ENCODE data around the gene ABCF1.

- TF ChIP-seq POLR2A (IDR thresholded peaks at IDR 0.05; ENCODE audit: control extremely low read depth in 1 of 2, low read depth in 2 of 2, low read length in 2 of 2) (no peak), USF2 (IDR thresholded peaks at IDR 0.05; ENCODE audit: low read length) (no peak), BCL11A (IDR thresholded peaks at IDR 0.05; ENCODE audit: low read depth in 2 of 2, low read length in 2 of 2) (no peak), HDAC6 (IDR thresholded peaks at IDR 0.05; ENCODE audit: low read depth, low read length) (no peak), EP300 (IDR thresholded peaks at IDR 0.05; ENCODE audit: borderline replicate concordance in 1 of 2, low read depth in 2 of 2, low read length in 2 of 2) (no peak), GABPA (IDR thresholded peaks at IDR 0.05; ENCODE audit: borderline replicate concordance, insufficient read depth, low read length) (no peak), CTCF (IDR thresholded peaks at IDR 0.05; ENCODE audit: control extremely low read depth in 1 of 3, insufficient read depth in 1 of 3, low read depth in 1 of 3, low read length in 3 of 3) (no peak), SUZ12 (IDR thresholded peaks at IDR 0.05; ENCODE audit: low read length) (no peak), CREB1 (IDR thresholded peaks at IDR 0.05) (no peak), MAFK (IDR thresholded peaks at IDR 0.05; ENCODE audit: low read depth, low read length) (no peak), TCF12 (IDR thresholded peaks at IDR 0.05; ENCODE audit: low read depth, low read length) (no peak), RAD21 (IDR thresholded peaks at IDR 0.05 in 1 of 2, conservative IDR thresholded peaks at IDR 0.05 in 1 of 2; ENCODE audit: low read depth in 2 of 2, low read length in 2 of 2) (no peak), EZH2 (IDR thresholded peaks at IDR 0.05; ENCODE audit: low read depth, low read length, severe bottlenecking) (no peak), JUND (IDR thresholded peaks at IDR 0.05; ENCODE audit: low read length) (no peak)
Measured at GRCh38 chr6:30635834-30636233, 64.6 kb downstream of the ABCF1 start.
